ENCODE results near the gene ULK3.

ULK3 gene

GRCh38 chr15:74837482-74838136 lies 5.3 kb downstream of the ULK3 start:
- Histone ChIP-seq H3K9me2 (replicated peaks; ENCODE audit: control insufficient read depth, low read length) (no peaks in the 10 kb centered on the region), H3K27ac (ENCODE audit: low read depth, low read length) (no peak overlapping the region), H3K79me2 (ENCODE audit: control insufficient read depth, low read length) (peaks cover 5% of the 10 kb centered on the region; the same call in 1 of the 2 replicates), H3F3A (ENCODE audit: control insufficient read depth, insufficient read depth) (no peaks in the 10 kb centered on the region), H3K36me3 (ENCODE audit: control insufficient read depth, low read length) (peaks cover 6% of the 10 kb centered on the region; the same call in 1 of the 2 replicates), H3K4me1 (ENCODE audit: control insufficient read depth, low read length) (peaks cover 27% of the 10 kb centered on the region), H3K4me2 (ENCODE audit: low read length) (no peak overlapping the region), H3K4me3 (ENCODE audit: low read length) (no peak overlapping the region), H3K27me3 (ENCODE audit: control insufficient read depth, low read length) (no peaks in the 10 kb centered on the region), H4K20me1 (ENCODE audit: control insufficient read depth, insufficient read depth, low read depth, low read length) (peaks cover 4% of the 10 kb centered on the region; the same call in 1 of the 2 replicates), H3K9me3 (ENCODE audit: control insufficient read depth, insufficient read depth, low read length) (no peaks in the 10 kb centered on the region)
- TF ChIP-seq CTCF (IDR thresholded peaks at IDR 0.05; ENCODE audit: low read depth, low read length, poor library complexity, severe bottlenecking) (no peak), EZH2phosphoT487 (IDR thresholded peaks at IDR 0.05; ENCODE audit: borderline replicate concordance, low read length) (no peak)

- H3F3A ChIP-seq (ENCODE audit: control insufficient read depth, insufficient read depth), result no peaks in the 10 kb centered on the region
- H4K20me1 ChIP-seq (ENCODE audit: control insufficient read depth, insufficient read depth, low read depth, low read length), result 0 out of 2 replicates have a peak, but pooled peaks cover under 1% of the 10 kb centered on the region
- no peaks in the 10 kb centered on the region for H3K79me2 ChIP-seq (ENCODE audit: control insufficient read depth, low read length)
- H3K27me3 ChIP-seq (ENCODE audit: control insufficient read depth, low read length), result no peaks in the 10 kb centered on the region
- H3K9me2 ChIP-seq (replicated peaks; ENCODE audit: control insufficient read depth, low read length), result no peaks in the 10 kb centered on the region
- peaks cover 3% of the 10 kb centered on the region; the same call in 1 of the 2 replicates for H3K36me3 ChIP-seq (ENCODE audit: control insufficient read depth, low read length)
- no peak for TF ChIP-seq EZH2phosphoT487 (IDR thresholded peaks at IDR 0.05; ENCODE audit: borderline replicate concordance, low read length)
- no peak for TF ChIP-seq CTCF (IDR thresholded peaks at IDR 0.05; ENCODE audit: low read depth, low read length, poor library complexity, severe bottlenecking)
- no peak overlapping the region for H3K27ac ChIP-seq (ENCODE audit: low read depth, low read length)
- H3K4me3 ChIP-seq (ENCODE audit: low read length), result no peak overlapping the region
- H3K9me3 ChIP-seq (ENCODE audit: control insufficient read depth, insufficient read depth, low read length), result no peaks in the 10 kb centered on the region
- no peak overlapping the region for H3K4me2 ChIP-seq (ENCODE audit: low read length)
- H3K4me1 ChIP-seq (ENCODE audit: control insufficient read depth, low read length), result peaks cover 27% of the 10 kb centered on the region
Measured at GRCh38 chr15:74836846-74837245, 6.1 kb downstream of the ULK3 start.

GRCh38 chr15:74835312-74835823 lies 7.6 kb downstream of the ULK3 start:
- Histone ChIP-seq H3K4me3 (ENCODE audit: low read length) (no peak overlapping the region), H3K9me3 (ENCODE audit: control insufficient read depth, insufficient read depth, low read length) (no peaks in the 10 kb centered on the region), H3K36me3 (ENCODE audit: control insufficient read depth, low read length) (no peaks in the 10 kb centered on the region), H3K4me2 (ENCODE audit: low read length) (no peak overlapping the region), H4K20me1 (ENCODE audit: control insufficient read depth, insufficient read depth, low read depth, low read length) (no peaks in the 10 kb centered on the region), H3F3A (ENCODE audit: control insufficient read depth, insufficient read depth) (no peaks in the 10 kb centered on the region), H3K27ac (ENCODE audit: low read depth, low read length) (no peak overlapping the region), H3K9me2 (replicated peaks; ENCODE audit: control insufficient read depth, low read length) (no peaks in the 10 kb centered on the region), H3K79me2 (ENCODE audit: control insufficient read depth, low read length) (no peaks in the 10 kb centered on the region), H3K4me1 (ENCODE audit: control insufficient read depth, low read length) (peaks cover 25% of the 10 kb centered on the region), H3K27me3 (ENCODE audit: control insufficient read depth, low read length) (no peaks in the 10 kb centered on the region)
- TF ChIP-seq EZH2phosphoT487 (IDR thresholded peaks at IDR 0.05; ENCODE audit: borderline replicate concordance, low read length) (no peak), CTCF (IDR thresholded peaks at IDR 0.05; ENCODE audit: low read depth, low read length, poor library complexity, severe bottlenecking) (peak; percentile 97)
